HCT116 (cell line): ENCODE data around the gene RPN1. TPM values are rescaled to one million over a fixed set of nuclear protein-coding genes. Genes with fewer than 3 reads are reported as not detected.
"Not testable (repeated sequence)": the region's sequence is repeated elsewhere in the genome, so short reads cannot be mapped to it uniquely, and the experiment has no call there.

ENCODE experiments used
- ATAC-seq: fragments of 200-7000 bp; cut with Tn5 transposase; 2 replicates; pipeline ENCODE4 v1.9.1; 2020; ENCODE audit warnings: mild to moderate bottlenecking, moderate library complexity
- BruUV-seq: library from RNA; stranded (reverse); fragments of 400-500 nt; replicated peaks from 2 replicates; lab custom pipeline; 2021; lab: Mats Ljungman, UMichigan
- CTCF ChIA-PET: fragments of 300-600 bp; sonication (Branson Sonifier 250); formaldehyde crosslinking; loops from one replicate; lab custom pipeline; 2021; ENCODE audit warnings: antibody characterized with exemption; lab: Charles Lee
- POLR2A ChIA-PET: fragments of 300-600, 350-600 bp; sonication (Branson Sonifier 250); formaldehyde crosslinking; loops from one replicate; lab custom pipeline; 2021; ENCODE audit warnings: antibody characterized with exemption; lab: Charles Lee
- RAD21 ChIA-PET, 2 experiments: fragments of 300-600 bp; sonication (Branson Sonifier 250); formaldehyde crosslinking; loops; one replicate each; lab custom pipeline; 2023; ENCODE audit warnings: low total read pairs in 2 of 2; ENCODE audit not compliant: uncharacterized antibody in 2 of 2, unreplicated experiment in 2 of 2, low non-redundant PET in 1 of 2; lab: Charles Lee
- DNase-seq: peaks from one replicate; pipeline ENCODE4 v3.0.0-alpha.2; 2010; ENCODE audit warnings: low read depth, low spot score
- H2AFZ ChIP-seq: fragments of 200-600 bp; shearing (Covaris generic), sonication (generic); 2 replicates; pipeline ENCODE4 v1.6.1; 2017; ENCODE audit warnings: low read depth, mixed run types, mixed read lengths, antibody characterized with exemption, low read length; ENCODE audit not compliant: poor library complexity, severe bottlenecking
- H3K27ac ChIP-seq: 2 replicates; pipeline ENCODE4 v1.5.1; 2012; ENCODE audit warnings: low read depth, low read length
- H3K27me3 ChIP-seq: fragments of 200-600 bp; sonication (generic); 2 replicates; pipeline ENCODE4 v1.6.1; 2016; ENCODE audit warnings: mixed run types, low read length, mixed read lengths; ENCODE audit not compliant: insufficient read depth
- H3K36me3 ChIP-seq, 2 experiments: fragments of 200-500 bp in 1 of 2; fragments of 200-600 bp in 1 of 2; sonication (Bioruptor generic) in 1 of 2; sonication (generic) in 1 of 2; 2 replicates each; pipeline versions ENCODE4 v1.5.1 to v1.6.1; 2014 to 2016; ENCODE audit warnings: low read length in 2 of 2, inconsistent platforms in 1 of 2, mixed read lengths in 1 of 2, mixed run types in 1 of 2; ENCODE audit not compliant: insufficient read depth in 2 of 2, control insufficient read depth in 1 of 2
- H3K4me1 ChIP-seq, 2 experiments: fragments of 200-600 bp in 1 of 2; sonication (generic) in 1 of 2; 2 replicates each; pipeline versions ENCODE4 v1.5.1 to v1.6.1; 2012 to 2017; ENCODE audit warnings: low read length in 2 of 2, inconsistent platforms in 1 of 2, mild to moderate bottlenecking in 1 of 2, mixed read lengths in 1 of 2, mixed run types in 1 of 2, moderate library complexity in 1 of 2; ENCODE audit not compliant: insufficient read depth in 2 of 2, control insufficient read depth in 1 of 2
- H3K4me2 ChIP-seq: fragments of 200-600 bp; sonication (generic); 2 replicates; pipeline ENCODE4 v1.6.1; 2017; ENCODE audit warnings: mixed run types, low read length, mixed read lengths
- H3K4me3 ChIP-seq, 2 experiments: fragments of 200-600 bp in 1 of 2; sonication (generic) in 1 of 2; replicated peaks in 1 of 2; 2 replicates each; pipeline ENCODE4 v1.5.1; 2011 to 2016; ENCODE audit warnings: low read length in 2 of 2, control low read depth in 1 of 2, low read depth in 1 of 2, mild to moderate bottlenecking in 1 of 2, mixed read lengths in 1 of 2, mixed run types in 1 of 2
- H3K79me2 ChIP-seq: fragments of 200-600 bp; sonication (generic); 2 replicates; pipeline ENCODE4 v1.6.1; 2017; ENCODE audit warnings: mild to moderate bottlenecking, mixed run types, low read length, moderate library complexity, mixed read lengths; ENCODE audit not compliant: insufficient read depth
- H3K9ac ChIP-seq: fragments of 200-600 bp; sonication (generic); 2 replicates; pipeline ENCODE4 v1.6.1; 2016; ENCODE audit warnings: low read length, mixed read lengths
- H3K9me2 ChIP-seq: fragments of 200-600 bp; sonication (generic), shearing (Covaris generic); 2 replicates; pipeline ENCODE4 v1.6.1; 2017; ENCODE audit warnings: mixed run types, mild to moderate bottlenecking, moderate library complexity; ENCODE audit not compliant: insufficient read depth
- H3K9me3 ChIP-seq, 2 experiments: fragments of 200-500 bp in 1 of 2; fragments of 200-600 bp in 1 of 2; sonication (Bioruptor generic) in 1 of 2; sonication (generic) in 1 of 2; 2 replicates each; pipeline ENCODE4 v1.6.1; 2014 to 2017; ENCODE audit warnings: low read length in 2 of 2, mixed read lengths in 2 of 2, inconsistent platforms in 1 of 2, low read depth in 1 of 2, mild to moderate bottlenecking in 1 of 2, mixed run types in 1 of 2, moderate library complexity in 1 of 2; ENCODE audit not compliant: control insufficient read depth in 1 of 2, insufficient read depth in 1 of 2
- H4K20me1 ChIP-seq: fragments of 200-600 bp; sonication (generic), shearing (Covaris generic); 2 replicates; pipeline ENCODE4 v1.6.1; 2017; ENCODE audit warnings: mixed run types, mild to moderate bottlenecking, moderate library complexity; ENCODE audit not compliant: insufficient read depth
- FOSL1 ChIP-seq: IDR thresholded peaks from 2 replicates; pipeline ENCODE4 v1.6.1; 2012; ENCODE audit warnings: low read depth
- JUND ChIP-seq: IDR thresholded peaks from 2 replicates; pipeline ENCODE4 v1.6.1; 2012
- SIN3A ChIP-seq: IDR thresholded peaks from 2 replicates; pipeline ENCODE4 v1.6.1; 2012; ENCODE audit warnings: low read depth
- SP1 ChIP-seq: IDR thresholded peaks from 2 replicates; pipeline ENCODE4 v1.6.1; 2012; ENCODE audit warnings: low read depth
- intact Hi-C: fragments of 100-400 bp; cut with micrococcal nuclease; formaldehyde crosslinking; loops from 2 replicates; pipeline ENCODE4 v1.10.0; 2022
- total RNA-seq: library from RNA; stranded (reverse); gene quantifications from one replicate; pipeline ENCODE4 v1.2.1, GENCODE V29; 2021; ENCODE audit not compliant: unreplicated experiment
- TF ChIP-seq, protein P1 (sequence below): IDR thresholded peaks from 2 replicates; pipeline ENCODE4 v1.6.1; 2011; ENCODE audit warnings: mild to moderate bottlenecking, low read length, moderate library complexity; ENCODE audit not compliant: insufficient replicate concordance; ENCODE audit errors: extremely low read depth

Gene RPN1
- total RNA-seq, 1 experiment from 2014 or later, result 218 TPM

DNA sequence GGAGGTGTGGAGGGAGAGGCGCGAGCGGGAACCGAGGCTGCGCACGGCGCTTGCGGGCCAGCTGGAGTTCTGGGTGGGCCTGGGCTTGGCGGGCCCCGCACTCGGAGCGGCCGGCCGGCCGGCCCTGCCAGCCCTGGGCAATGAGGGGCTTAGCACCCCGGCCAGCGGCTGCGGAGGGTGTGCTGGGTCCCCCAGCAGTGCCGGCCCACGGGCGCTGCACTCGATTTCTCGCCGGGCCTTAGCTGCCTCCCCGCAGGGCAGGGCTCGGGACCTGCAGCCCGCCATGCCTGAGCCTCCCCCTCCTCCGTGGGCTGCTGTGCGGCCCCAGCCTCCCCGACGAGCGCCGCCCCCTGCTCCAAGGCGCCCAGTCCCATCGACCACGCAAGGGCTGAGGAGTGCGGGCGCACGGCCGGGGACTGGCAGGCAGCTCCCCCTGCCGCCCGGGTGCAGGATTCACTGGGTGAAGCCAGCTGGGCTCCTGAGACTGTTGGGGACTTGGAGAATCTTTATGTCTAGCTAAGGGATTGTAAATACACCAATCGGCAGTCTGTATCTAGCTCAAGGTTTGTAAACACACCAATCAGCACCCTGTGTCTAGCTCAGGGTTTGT is 2.9 kb upstream of the RPN1 start:
- H3K9me3 ChIP-seq, H3K4me2 ChIP-seq, ATAC-seq, DNase-seq, H3K36me3 ChIP-seq, H3K27ac ChIP-seq, CTCF ChIA-PET, H4K20me1 ChIP-seq, RAD21 ChIA-PET, POLR2A ChIA-PET, H3K27me3 ChIP-seq, H3K9me2 ChIP-seq, H3K9ac ChIP-seq, intact Hi-C loops, H3K4me3 ChIP-seq, H2AFZ ChIP-seq, BruUV-seq: not testable (repeated sequence)
- peaks cover 11 to 22% of the 10 kb centered on the region in 2 experiments; a peak in 3 of 4 replicates for H3K4me1 ChIP-seq
- peaks cover 22% of the 10 kb centered on the region for H3K79me2 ChIP-seq

DNA sequence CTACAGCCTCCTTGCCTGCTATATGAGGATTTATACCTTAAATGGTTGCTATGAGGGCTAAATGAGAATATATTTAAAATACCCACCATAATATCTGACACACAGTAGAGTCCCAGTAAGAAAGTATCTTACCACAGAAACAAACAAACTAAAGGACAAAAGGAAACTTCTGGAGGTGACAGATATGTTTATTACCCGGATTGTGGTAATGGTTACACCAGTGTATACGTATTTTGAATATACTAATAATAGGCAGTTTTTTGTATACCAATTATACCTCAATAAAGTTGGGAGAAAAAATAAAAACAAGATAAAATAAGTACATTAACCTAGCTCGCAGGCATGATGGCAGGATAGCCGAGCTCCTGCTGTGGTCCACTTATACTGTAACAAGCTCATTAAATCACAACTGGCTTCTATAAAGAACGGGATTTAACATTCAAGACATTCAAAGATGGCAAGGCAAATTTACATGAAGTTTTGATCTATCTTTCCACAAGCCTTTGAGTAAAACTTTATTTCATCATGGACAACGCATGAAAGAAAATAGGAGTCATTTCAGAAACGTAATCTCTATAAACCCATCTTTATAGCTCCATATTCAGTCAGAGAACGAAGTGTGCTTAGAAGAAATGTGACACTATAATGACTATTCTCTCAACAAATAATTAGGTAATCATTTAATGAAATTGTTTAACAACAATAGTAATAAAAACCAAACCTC is 1.5 kb downstream of the RPN1 start:
- Histone ChIP-seq H3K79me2 (peaks cover 66% of the 10 kb centered on the region), H3K4me1 (peaks cover 11 to 22% of the 10 kb centered on the region in 2 experiments; a peak in 3 of 4 replicates), H3K9me2 (no peaks in the 10 kb centered on the region), H4K20me1 (peaks cover 14% of the 10 kb centered on the region; the same call in 1 of the 2 replicates), H2AFZ (no peak overlapping the region), H3K27ac (no peak overlapping the region; the same call in 1 of the 2 replicates), H3K27me3 (no peaks in the 10 kb centered on the region), H3K9ac (peak overlapping the region; percentile 100), H3K9me3 (no peaks in the 10 kb centered on the region), H3K4me3 (peak overlapping the region; percentile 91 to 99), H3K4me2 (peak overlapping the region; percentile 87), H3K36me3 (peaks cover 8 to 20% of the 10 kb centered on the region in 2 experiments; a peak in 3 of 4 replicates)
- POLR2A ChIA-PET, result no interaction called here
- TF ChIP-seq SIN3A (no peak), FOSL1 (no peak), JUND (no peak), SP1 (no peak)
- TF ChIP-seq, protein P1, sequence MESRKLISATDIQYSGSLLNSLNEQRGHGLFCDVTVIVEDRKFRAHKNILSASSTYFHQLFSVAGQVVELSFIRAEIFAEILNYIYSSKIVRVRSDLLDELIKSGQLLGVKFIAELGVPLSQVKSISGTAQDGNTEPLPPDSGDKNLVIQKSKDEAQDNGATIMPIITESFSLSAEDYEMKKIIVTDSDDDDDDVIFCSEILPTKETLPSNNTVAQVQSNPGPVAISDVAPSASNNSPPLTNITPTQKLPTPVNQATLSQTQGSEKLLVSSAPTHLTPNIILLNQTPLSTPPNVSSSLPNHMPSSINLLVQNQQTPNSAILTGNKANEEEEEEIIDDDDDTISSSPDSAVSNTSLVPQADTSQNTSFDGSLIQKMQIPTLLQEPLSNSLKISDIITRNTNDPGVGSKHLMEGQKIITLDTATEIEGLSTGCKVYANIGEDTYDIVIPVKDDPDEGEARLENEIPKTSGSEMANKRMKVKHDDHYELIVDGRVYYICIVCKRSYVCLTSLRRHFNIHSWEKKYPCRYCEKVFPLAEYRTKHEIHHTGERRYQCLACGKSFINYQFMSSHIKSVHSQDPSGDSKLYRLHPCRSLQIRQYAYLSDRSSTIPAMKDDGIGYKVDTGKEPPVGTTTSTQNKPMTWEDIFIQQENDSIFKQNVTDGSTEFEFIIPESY, result no peak
- CTCF ChIA-PET, result interaction anchor here (0.7 kb wide), 1 partner anchor 40 kb away, joined by 3 read pairs; no protein-coding TSS in a partner anchor
- TSS peak; percentile 55 for BruUV-seq
- RAD21 ChIA-PET, result no interaction called here
- DNase-seq (no peak), ATAC-seq (no peak)
- intact Hi-C loops, result no loop called here
